Neural progenitor cell (in vitro differentiated cells): ENCODE results near the gene MRPL36. TPM values are rescaled to one million over a fixed set of nuclear protein-coding genes. Genes with fewer than 3 reads are reported as not detected.

Experiments
- DNase-seq: peaks from one replicate; pipeline ENCODE4 v3.0.0-alpha.2; 2016; ENCODE audit warnings: low spot score
- H2AFZ ChIP-seq: fragments of 200-600 bp; sonication (generic); replicated peaks from 2 replicates; pipeline ENCODE4 v1.6.1; 2016; ENCODE audit warnings: antibody characterized with exemption
- H3F3A ChIP-seq: fragments of 200-600 bp; sonication (generic); 2 replicates; pipeline ENCODE4 v1.6.1; 2016; ENCODE audit warnings: antibody characterized with exemption, low read depth
- H3K27ac ChIP-seq: fragments of 200-600 bp; sonication (generic); 2 replicates; pipeline ENCODE4 v1.5.1; 2016; ENCODE audit warnings: mild to moderate bottlenecking
- H3K27me3 ChIP-seq: fragments of 200-600 bp; sonication (generic); 2 replicates; pipeline ENCODE4 v1.6.1; 2016; ENCODE audit warnings: mild to moderate bottlenecking, moderate library complexity
- H3K36me3 ChIP-seq: fragments of 200-600 bp; sonication (generic); 2 replicates; pipeline ENCODE4 v1.5.1; 2016
- H3K4me1 ChIP-seq: fragments of 200-600 bp; sonication (generic); 2 replicates; pipeline ENCODE4 v1.6.1; 2016; ENCODE audit warnings: mixed run types
- H3K4me2 ChIP-seq: fragments of 200-600 bp; sonication (generic); 2 replicates; pipeline ENCODE4 v1.6.1; 2016
- H3K4me3 ChIP-seq: fragments of 200-600 bp; sonication (generic); 2 replicates; pipeline ENCODE4 v1.5.1; 2016
- H3K79me2 ChIP-seq: fragments of 200-600 bp; sonication (generic); 2 replicates; pipeline ENCODE4 v1.6.1; 2016; ENCODE audit warnings: low read depth
- H3K9ac ChIP-seq: fragments of 200-600 bp; sonication (generic); 2 replicates; pipeline ENCODE4 v1.6.1; 2016
- H3K9me3 ChIP-seq: fragments of 200-600 bp; sonication (generic); 2 replicates; pipeline ENCODE4 v1.5.1; 2016; ENCODE audit warnings: low read depth
- H4K20me1 ChIP-seq: fragments of 200-600 bp; sonication (generic); 2 replicates; pipeline ENCODE4 v1.6.1; 2016; ENCODE audit warnings: low read depth
- H3K27ac Mint-ChIP-seq: 3 replicates; pipeline ENCODE4 v1.8.0; 2021; ENCODE audit warnings: mixed read lengths
- H3K27me3 Mint-ChIP-seq: 2 replicates; pipeline ENCODE4 v1.8.0; 2022; ENCODE audit warnings: low read depth, mild to moderate bottlenecking, inconsistent platforms, moderate library complexity, mixed read lengths; ENCODE audit not compliant: insufficient read depth
- H3K36me3 Mint-ChIP-seq: 3 replicates; pipeline ENCODE4 v1.8.0; 2021; ENCODE audit warnings: mixed read lengths
- H3K4me1 Mint-ChIP-seq: 3 replicates; pipeline ENCODE4 v1.8.0; 2021; ENCODE audit warnings: mixed read lengths
- H3K4me3 Mint-ChIP-seq: 3 replicates; pipeline ENCODE4 v1.8.0; 2021; ENCODE audit warnings: mild to moderate bottlenecking, moderate library complexity, mixed read lengths
- H3K9me3 Mint-ChIP-seq: 3 replicates; pipeline ENCODE4 v1.8.0; 2020; ENCODE audit warnings: mixed read lengths
- EZH2 ChIP-seq: fragments of 200-600 bp; sonication (generic); IDR thresholded peaks from 2 replicates; pipeline ENCODE4 v1.6.1; 2017; ENCODE audit warnings: antibody characterized with exemption, mild to moderate bottlenecking, moderate library complexity
- EZH2phosphoT487 ChIP-seq: fragments of 200-600 bp; sonication (generic); IDR thresholded peaks from 2 replicates; pipeline ENCODE4 v1.6.1; 2017; ENCODE audit warnings: antibody characterized with exemption
- total RNA-seq: library from RNA; depleted of rRNA; stranded (reverse); fragments of >200 nt; gene quantifications from 2 replicates; pipeline ENCODE4 v1.2.3, GENCODE V29; 2015; ENCODE audit warnings: low replicate concordance
- TF ChIP-seq, protein P1 (sequence below): fragments of 200-600 bp; sonication (generic); IDR thresholded peaks from 2 replicates; pipeline ENCODE4 v1.5.1; 2017; ENCODE audit warnings: antibody characterized with exemption, mild to moderate bottlenecking

The MRPL36 gene
- total RNA-seq, 1 donor from 2014 or later, result 22.2 TPM

- H3K27me3 ChIP-seq, result no peaks in the 10 kb centered on the region
- no peaks in the 10 kb centered on the region for H3K9me3 Mint-ChIP-seq
- H3K36me3 Mint-ChIP-seq, result no peaks in the 10 kb centered on the region
- no peaks in the 10 kb centered on the region for H3K9me3 ChIP-seq
- no peak for TF ChIP-seq EZH2phosphoT487
- TF ChIP-seq EZH2, result no peak
- TF ChIP-seq, protein P1, sequence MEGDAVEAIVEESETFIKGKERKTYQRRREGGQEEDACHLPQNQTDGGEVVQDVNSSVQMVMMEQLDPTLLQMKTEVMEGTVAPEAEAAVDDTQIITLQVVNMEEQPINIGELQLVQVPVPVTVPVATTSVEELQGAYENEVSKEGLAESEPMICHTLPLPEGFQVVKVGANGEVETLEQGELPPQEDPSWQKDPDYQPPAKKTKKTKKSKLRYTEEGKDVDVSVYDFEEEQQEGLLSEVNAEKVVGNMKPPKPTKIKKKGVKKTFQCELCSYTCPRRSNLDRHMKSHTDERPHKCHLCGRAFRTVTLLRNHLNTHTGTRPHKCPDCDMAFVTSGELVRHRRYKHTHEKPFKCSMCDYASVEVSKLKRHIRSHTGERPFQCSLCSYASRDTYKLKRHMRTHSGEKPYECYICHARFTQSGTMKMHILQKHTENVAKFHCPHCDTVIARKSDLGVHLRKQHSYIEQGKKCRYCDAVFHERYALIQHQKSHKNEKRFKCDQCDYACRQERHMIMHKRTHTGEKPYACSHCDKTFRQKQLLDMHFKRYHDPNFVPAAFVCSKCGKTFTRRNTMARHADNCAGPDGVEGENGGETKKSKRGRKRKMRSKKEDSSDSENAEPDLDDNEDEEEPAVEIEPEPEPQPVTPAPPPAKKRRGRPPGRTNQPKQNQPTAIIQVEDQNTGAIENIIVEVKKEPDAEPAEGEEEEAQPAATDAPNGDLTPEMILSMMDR, result no peak
- H3K4me3 ChIP-seq, result no peak overlapping the region
- no peak for DNase-seq
- H3K4me1 ChIP-seq, result no peaks in the 10 kb centered on the region
- H3K27ac ChIP-seq, result no peak overlapping the region
- no peak overlapping the region for H2AFZ ChIP-seq
- peaks cover 22% of the 10 kb centered on the region for H3K4me1 Mint-ChIP-seq
- no peaks in the 10 kb centered on the region for H4K20me1 ChIP-seq
- no peaks in the 10 kb centered on the region for H3K79me2 ChIP-seq
- no peak overlapping the region for H3K4me2 ChIP-seq
- peak overlapping the region; percentile 66 for H3K27ac Mint-ChIP-seq
- H3K9ac ChIP-seq, result no peak overlapping the region
- H3K36me3 ChIP-seq, result no peaks in the 10 kb centered on the region
- no peak overlapping the region for H3K4me3 Mint-ChIP-seq
- peaks cover 6% of the 10 kb centered on the region for H3K27me3 Mint-ChIP-seq
- H3F3A ChIP-seq, result no peaks in the 10 kb centered on the region
Observed at GRCh38 chr5:1769752-1770442, 29.7 kb downstream of the MRPL36 start.

DNA sequence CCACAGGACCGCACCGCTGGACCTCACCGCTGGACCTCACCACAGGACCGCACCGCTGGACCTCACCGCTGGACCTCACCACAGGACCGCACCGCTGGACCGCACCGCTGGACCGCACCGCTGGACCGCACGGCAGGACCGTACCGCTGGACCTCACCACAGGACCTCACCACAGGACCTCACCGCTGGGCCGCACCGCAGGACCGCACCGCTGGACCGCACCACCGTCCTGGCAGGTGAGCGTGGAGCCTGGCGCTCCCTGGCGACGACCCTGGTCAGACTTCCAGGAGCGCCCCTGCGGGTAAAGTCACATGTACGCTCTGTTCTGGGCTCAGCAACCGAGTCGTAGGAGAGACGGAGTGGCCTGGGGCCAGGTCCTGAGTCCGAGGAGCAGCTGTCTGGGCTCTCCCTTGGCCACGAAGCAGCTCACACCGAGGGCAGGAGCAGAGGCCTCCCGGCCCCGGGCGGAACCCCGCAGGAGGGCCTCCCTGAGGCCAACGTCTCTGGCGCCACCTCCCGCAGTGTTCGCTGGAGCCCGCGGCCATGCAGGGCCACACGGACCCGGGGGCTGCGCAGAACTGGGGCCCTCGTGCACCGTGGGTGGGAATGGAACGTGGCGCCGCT lies 30.5 kb downstream of the MRPL36 start:
- H3K27me3 ChIP-seq, result no peaks in the 10 kb centered on the region
- Mint-ChIP-seq H3K4me1 (peaks cover 26% of the 10 kb centered on the region), H3K9me3 (no peaks in the 10 kb centered on the region)

DNA sequence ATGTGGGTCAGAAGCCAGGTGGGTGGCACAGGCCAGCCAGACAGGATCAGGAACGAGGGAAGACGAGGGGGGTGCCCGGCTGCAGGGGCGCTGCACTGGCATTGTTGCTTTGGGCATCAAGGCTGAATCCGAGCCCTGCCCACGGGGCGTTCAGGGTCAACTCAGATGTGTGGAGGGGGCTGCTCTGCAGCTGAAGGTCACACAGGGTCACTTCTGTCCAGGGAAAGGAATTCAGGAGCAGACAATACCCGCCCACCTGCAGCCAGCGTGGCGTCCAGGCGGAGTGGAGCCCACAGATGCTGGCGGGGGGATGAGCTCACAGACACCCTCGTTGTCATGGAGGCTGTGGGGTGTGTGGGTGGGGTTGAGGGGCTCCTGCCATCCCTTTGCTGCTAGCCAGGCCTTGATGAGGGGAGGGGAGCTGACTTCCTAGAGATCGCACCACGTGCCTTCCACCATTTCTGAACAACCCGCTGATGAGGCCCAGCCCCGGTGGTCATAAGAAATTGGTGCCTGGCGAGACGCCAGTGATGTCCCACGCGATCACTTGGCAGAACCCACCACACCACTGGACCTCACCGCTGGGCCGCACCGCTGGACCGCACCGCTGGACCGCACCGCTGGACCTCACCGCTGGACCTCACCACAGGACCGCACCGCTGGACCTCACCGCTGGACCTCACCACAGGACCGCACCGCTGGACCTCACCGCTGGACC lies 31.2 kb downstream of the MRPL36 start:
- no peaks in the 10 kb centered on the region for H3K27me3 ChIP-seq
- H4K20me1 ChIP-seq, result no peaks in the 10 kb centered on the region
- H3K4me1 ChIP-seq, result no peaks in the 10 kb centered on the region
- peak; percentile 25 for DNase-seq
- Mint-ChIP-seq H3K36me3 (no peaks in the 10 kb centered on the region), H3K27me3 (peaks cover 6% of the 10 kb centered on the region), H3K9me3 (no peaks in the 10 kb centered on the region), H3K4me1 (peaks cover 32% of the 10 kb centered on the region), H3K4me3 (no peak overlapping the region), H3K27ac (no peak overlapping the region)
- H3K36me3 ChIP-seq, result no peaks in the 10 kb centered on the region
- no peak overlapping the region for H3K4me3 ChIP-seq
- no peaks in the 10 kb centered on the region for H3F3A ChIP-seq
- H3K4me2 ChIP-seq, result no peak overlapping the region
- H3K9ac ChIP-seq, result no peak overlapping the region
- no peaks in the 10 kb centered on the region for H3K9me3 ChIP-seq
- H3K79me2 ChIP-seq, result no peaks in the 10 kb centered on the region
- H2AFZ ChIP-seq, result no peak overlapping the region
- no peak overlapping the region for H3K27ac ChIP-seq
- TF ChIP-seq, protein P1, result no peak
- TF ChIP-seq EZH2phosphoT487 (no peak), EZH2 (no peak)

More for the DNA sequence above, 30.5 kb downstream of the MRPL36 start:
- Histone ChIP-seq H2AFZ (no peak overlapping the region), H3K4me2 (no peak overlapping the region), H3K27ac (no peak overlapping the region), H3F3A (no peaks in the 10 kb centered on the region), H3K9ac (no peak overlapping the region), H3K4me3 (no peak overlapping the region), H3K9me3 (no peaks in the 10 kb centered on the region), H4K20me1 (no peaks in the 10 kb centered on the region), H3K79me2 (no peaks in the 10 kb centered on the region), H3K36me3 (no peaks in the 10 kb centered on the region), H3K4me1 (no peaks in the 10 kb centered on the region)
- TF ChIP-seq, protein P1, result no peak
- TF ChIP-seq EZH2phosphoT487, result no peak
- no peak for TF ChIP-seq EZH2
- H3K36me3 Mint-ChIP-seq, result no peaks in the 10 kb centered on the region
- H3K27me3 Mint-ChIP-seq, result peaks cover 6% of the 10 kb centered on the region
- no peak for DNase-seq
- H3K4me3 Mint-ChIP-seq, result no peak overlapping the region
- no peak overlapping the region for H3K27ac Mint-ChIP-seq
